ENCODE results near the gene SNAP91. TPM values are rescaled to one million over a fixed set of nuclear protein-coding genes. Genes with fewer than 3 reads are reported as not detected.

SNAP91 gene
- total and polyA plus RNA-seq, 2 experiments from 2014 or later, result 0.53 to 1.4 TPM

GRCh38 chr6:83702749-83703148 lies 6.2 kb downstream of the SNAP91 start:
- H3K27ac ChIP-seq, result no peak overlapping the region
- H3K9me3 ChIP-seq (ENCODE audit: low read depth), result no peaks in the 10 kb centered on the region
- 78% methylated on average over 2 of the region's 2 CpGs for WGBS (ENCODE audit: low lambda C conversion rate, missing lambda C conversion rate)
- no peak overlapping the region for H2AFZ ChIP-seq
- no peaks in the 10 kb centered on the region for H4K20me1 ChIP-seq (ENCODE audit: insufficient read depth, poor library complexity, severe bottlenecking)
- no peaks in the 10 kb centered on the region for H3K36me3 ChIP-seq (replicated peaks; ENCODE audit: insufficient read depth, low read depth)
- H3K4me1 ChIP-seq (ENCODE audit: insufficient read depth), result no peaks in the 10 kb centered on the region
- peaks cover 40% of the 10 kb centered on the region for H3K27me3 ChIP-seq
- H3K4me3 ChIP-seq, result no peak overlapping the region
- no peak for DNase-seq (ENCODE audit: low spot score)
- H3K9me2 ChIP-seq (replicated peaks; ENCODE audit: insufficient read depth), result no peaks in the 10 kb centered on the region
- no peak for TF ChIP-seq CTCF (IDR thresholded peaks at IDR 0.05; ENCODE audit: poor library complexity)
- no peak overlapping the region for H3K4me2 ChIP-seq
- H3K79me2 ChIP-seq, result no peaks in the 10 kb centered on the region

DNA sequence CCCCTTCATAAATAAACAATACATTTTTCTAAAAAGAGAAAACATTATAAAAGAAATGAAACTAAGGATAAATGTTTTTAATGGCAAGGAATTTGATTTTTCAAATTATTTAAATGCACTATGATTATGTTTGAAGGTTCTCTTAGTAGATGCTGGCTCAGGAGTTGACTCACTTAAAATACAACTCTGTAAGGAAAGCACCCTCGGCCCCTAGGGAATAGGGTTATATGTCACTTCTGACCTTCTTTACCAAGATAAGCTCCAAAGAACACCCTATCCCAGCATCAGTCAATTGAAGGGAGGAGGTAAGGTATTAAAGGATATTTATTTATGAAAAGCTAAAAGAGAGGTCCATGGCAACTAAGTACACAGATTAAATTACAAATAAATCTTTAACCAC lies 6.8 kb downstream of the SNAP91 start:
- TF ChIP-seq EZH2 (IDR thresholded peaks at IDR 0.05; ENCODE audit: borderline replicate concordance), result no peak
- no peak for TF ChIP-seq CTCF (IDR thresholded peaks at IDR 0.05; ENCODE audit: poor library complexity)
- TF ChIP-seq EZH2phosphoT487 (IDR thresholded peaks at IDR 0.05; ENCODE audit: low read depth, severe bottlenecking, unreplicated experiment), result no peak
- Histone ChIP-seq H3K27me3 (peaks cover 33% of the 10 kb centered on the region), H4K20me1 (ENCODE audit: insufficient read depth, poor library complexity, severe bottlenecking) (no peaks in the 10 kb centered on the region), H3K4me3 (no peak overlapping the region), H3K36me3 (replicated peaks; ENCODE audit: insufficient read depth, low read depth) (no peaks in the 10 kb centered on the region), H3K4me1 (ENCODE audit: insufficient read depth) (no peaks in the 10 kb centered on the region), H3K79me2 (no peaks in the 10 kb centered on the region), H3K4me2 (no peak overlapping the region), H3K9me2 (replicated peaks; ENCODE audit: insufficient read depth) (no peaks in the 10 kb centered on the region), H2AFZ (no peak overlapping the region), H3K9me3 (ENCODE audit: low read depth) (no peaks in the 10 kb centered on the region), H3K27ac (no peak overlapping the region)
- 52% methylated on average over 1 of the region's 1 CpG for WGBS (ENCODE audit: low lambda C conversion rate, missing lambda C conversion rate)
- no peak for DNase-seq (ENCODE audit: low spot score)

DNA sequence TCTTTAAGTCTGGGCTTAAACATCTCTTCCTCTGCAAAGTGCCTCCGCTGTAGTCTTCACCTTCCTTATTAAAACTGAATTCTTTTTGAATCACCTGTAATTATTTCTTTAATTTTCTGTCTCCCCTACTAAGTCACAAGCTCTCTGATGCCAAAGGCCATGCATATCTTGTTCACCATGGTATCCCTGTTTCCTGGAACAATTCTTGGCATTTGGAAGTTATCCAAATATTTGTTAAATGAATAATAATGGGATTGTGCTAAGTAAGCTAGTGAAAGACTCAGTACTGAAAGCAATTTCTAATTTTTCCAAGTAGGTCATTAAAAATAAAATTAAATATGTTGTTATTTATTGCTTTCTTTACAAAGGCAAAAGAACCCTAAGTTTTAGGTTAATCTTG lies 12.2 kb downstream of the SNAP91 start:
- Histone ChIP-seq H3K4me1 (ENCODE audit: insufficient read depth) (no peaks in the 10 kb centered on the region), H3K36me3 (replicated peaks; ENCODE audit: insufficient read depth, low read depth) (no peaks in the 10 kb centered on the region), H3K27ac (no peak overlapping the region), H3K4me3 (no peak overlapping the region), H3K9me3 (ENCODE audit: low read depth) (no peaks in the 10 kb centered on the region), H3K27me3 (no peaks in the 10 kb centered on the region), H3K9me2 (replicated peaks; ENCODE audit: insufficient read depth) (no peaks in the 10 kb centered on the region), H3K79me2 (no peaks in the 10 kb centered on the region), H3K4me2 (no peak overlapping the region), H2AFZ (no peak overlapping the region), H4K20me1 (ENCODE audit: insufficient read depth, poor library complexity, severe bottlenecking) (no peaks in the 10 kb centered on the region)
- WGBS (ENCODE audit: low lambda C conversion rate, missing lambda C conversion rate), result 91% methylated on average over 1 of the region's 1 CpG
- no peak for DNase-seq (ENCODE audit: low spot score)
- TF ChIP-seq EZH2 (IDR thresholded peaks at IDR 0.05; ENCODE audit: borderline replicate concordance) (no peak), EZH2phosphoT487 (IDR thresholded peaks at IDR 0.05; ENCODE audit: low read depth, severe bottlenecking, unreplicated experiment) (no peak), CTCF (IDR thresholded peaks at IDR 0.05; ENCODE audit: poor library complexity) (no peak)

- DNase-seq (ENCODE audit: low spot score), result no peak
- no peak overlapping the region for H3K27ac ChIP-seq
- no peaks in the 10 kb centered on the region for H3K27me3 ChIP-seq
- 91% methylated on average over 3 of the region's 3 CpGs for WGBS (ENCODE audit: low lambda C conversion rate, missing lambda C conversion rate)
- H3K4me1 ChIP-seq (ENCODE audit: insufficient read depth), result no peaks in the 10 kb centered on the region
- H3K79me2 ChIP-seq, result no peaks in the 10 kb centered on the region
- no peaks in the 10 kb centered on the region for H3K9me3 ChIP-seq (ENCODE audit: low read depth)
- H3K4me2 ChIP-seq, result no peak overlapping the region
- no peak overlapping the region for H3K4me3 ChIP-seq
- no peaks in the 10 kb centered on the region for H4K20me1 ChIP-seq (ENCODE audit: insufficient read depth, poor library complexity, severe bottlenecking)
- TF ChIP-seq CTCF (IDR thresholded peaks at IDR 0.05; ENCODE audit: poor library complexity), result no peak
- no peak overlapping the region for H2AFZ ChIP-seq
- no peaks in the 10 kb centered on the region for H3K9me2 ChIP-seq (replicated peaks; ENCODE audit: insufficient read depth)
- H3K36me3 ChIP-seq (replicated peaks; ENCODE audit: insufficient read depth, low read depth), result no peaks in the 10 kb centered on the region
These were observed 23.4 kb downstream of the SNAP91 start for GRCh38 chr6:83685481-83685880.
